Measurements from ENCODE around the gene MS4A15.

GRCh38 chr11:60754887-60755286, 1.8 kb upstream of the MS4A15 start:
- no peak for TF ChIP-seq PKNOX1 (IDR thresholded peaks at IDR 0.05)
- TF ChIP-seq NFIC (IDR thresholded peaks at IDR 0.05) = no peak
- no peak for TF ChIP-seq OTX1 (CRISPR knock-in tag; IDR thresholded peaks at IDR 0.05)
- no peak for TF ChIP-seq SRF (CRISPR knock-in tag; IDR thresholded peaks at IDR 0.05)
- TF ChIP-seq, protein P1, sequence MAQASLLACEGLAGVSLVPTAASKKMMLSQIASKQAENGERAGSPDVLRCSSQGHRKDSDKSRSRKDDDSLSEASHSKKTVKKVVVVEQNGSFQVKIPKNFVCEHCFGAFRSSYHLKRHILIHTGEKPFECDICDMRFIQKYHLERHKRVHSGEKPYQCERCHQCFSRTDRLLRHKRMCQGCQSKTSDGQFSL (CRISPR knock-in tag; IDR thresholded peaks at IDR 0.05) = no peak
- TF ChIP-seq, protein P1 (tag; IDR thresholded peaks at IDR 0.05) = no peak
- TF ChIP-seq ZNF311 (CRISPR knock-in tag; IDR thresholded peaks at IDR 0.05) = no peak
- TF ChIP-seq, protein P2, sequence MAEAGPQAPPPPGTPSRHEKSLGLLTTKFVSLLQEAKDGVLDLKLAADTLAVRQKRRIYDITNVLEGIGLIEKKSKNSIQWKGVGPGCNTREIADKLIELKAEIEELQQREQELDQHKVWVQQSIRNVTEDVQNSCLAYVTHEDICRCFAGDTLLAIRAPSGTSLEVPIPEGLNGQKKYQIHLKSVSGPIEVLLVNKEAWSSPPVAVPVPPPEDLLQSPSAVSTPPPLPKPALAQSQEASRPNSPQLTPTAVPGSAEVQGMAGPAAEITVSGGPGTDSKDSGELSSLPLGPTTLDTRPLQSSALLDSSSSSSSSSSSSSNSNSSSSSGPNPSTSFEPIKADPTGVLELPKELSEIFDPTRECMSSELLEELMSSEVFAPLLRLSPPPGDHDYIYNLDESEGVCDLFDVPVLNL (CRISPR knock-in tag; IDR thresholded peaks at IDR 0.05; ENCODE audit: low read depth) = no peak
- no peak for TF ChIP-seq TAF1 (IDR thresholded peaks at IDR 0.05; ENCODE audit: control insufficient read depth, extremely low read depth, insufficient read depth, low read length, severe bottlenecking)
- TF ChIP-seq TARDBP (IDR thresholded peaks at IDR 0.05) = no peak
- TF ChIP-seq, protein P3, sequence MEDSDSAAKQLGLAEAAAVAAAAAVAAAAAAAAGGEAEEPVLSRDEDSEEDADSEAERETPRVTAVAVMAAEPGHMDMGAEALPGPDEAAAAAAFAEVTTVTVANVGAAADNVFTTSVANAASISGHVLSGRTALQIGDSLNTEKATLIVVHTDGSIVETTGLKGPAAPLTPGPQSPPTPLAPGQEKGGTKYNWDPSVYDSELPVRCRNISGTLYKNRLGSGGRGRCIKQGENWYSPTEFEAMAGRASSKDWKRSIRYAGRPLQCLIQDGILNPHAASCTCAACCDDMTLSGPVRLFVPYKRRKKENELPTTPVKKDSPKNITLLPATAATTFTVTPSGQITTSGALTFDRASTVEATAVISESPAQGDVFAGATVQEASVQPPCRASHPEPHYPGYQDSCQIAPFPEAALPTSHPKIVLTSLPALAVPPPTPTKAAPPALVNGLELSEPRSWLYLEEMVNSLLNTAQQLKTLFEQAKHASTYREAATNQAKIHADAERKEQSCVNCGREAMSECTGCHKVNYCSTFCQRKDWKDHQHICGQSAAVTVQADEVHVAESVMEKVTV (CRISPR knock-in tag; IDR thresholded peaks at IDR 0.05) = no peak

All from K562 (cell line).